PC-3 (cell line): ENCODE measurements around the gene MYL7. TPM values are rescaled to one million over a fixed set of nuclear protein-coding genes. Genes with fewer than 3 reads are reported as not detected.

Experiments used
- ATAC-seq: fragments of 200-7000 bp; cut with Tn5 transposase; 2 replicates; pipeline ENCODE4 v1.9.1; 2020; ENCODE audit warnings: mild to moderate bottlenecking, moderate library complexity
- BruUV-seq: library from RNA; stranded (reverse); fragments of 400-500 nt; replicated peaks from 2 replicates; lab custom pipeline; 2021; lab: Mats Ljungman, UMichigan
- CTCF ChIA-PET: fragments of 300-600 bp; sonication (Branson Sonifier 250); formaldehyde crosslinking; loops from one replicate; lab custom pipeline; 2022; ENCODE audit warnings: antibody characterized with exemption; lab: Charles Lee
- POLR2A ChIA-PET: fragments of 300-600 bp; sonication (Branson Sonifier 250); formaldehyde crosslinking; loops from one replicate; lab custom pipeline; 2022; ENCODE audit warnings: antibody characterized with exemption; ENCODE audit not compliant: unreplicated experiment; lab: Charles Lee
- DNase-seq: peaks from one replicate; pipeline ENCODE4 v3.0.0-alpha.2; 2015
- H2AFZ ChIP-seq: fragments of 300-600 bp; sonication (generic); 2 replicates; pipeline ENCODE4 v1.6.0; 2016; ENCODE audit warnings: antibody characterized with exemption, low read length
- H3F3A ChIP-seq: fragments of 300-600 bp; sonication (generic); one replicate; pipeline ENCODE4 v1.6.0; 2017; ENCODE audit warnings: antibody characterized with exemption, low read length, control low read depth, mild to moderate bottlenecking; ENCODE audit not compliant: unreplicated experiment
- H3K27ac ChIP-seq: fragments of 300-600 bp; sonication (generic); 2 replicates; pipeline ENCODE4 v1.5.1; 2016; ENCODE audit warnings: mild to moderate bottlenecking, low read length
- H3K27me3 ChIP-seq: fragments of 300-600 bp; sonication (generic); 2 replicates; pipeline ENCODE4 v1.6.1; 2016; ENCODE audit warnings: low read length, mixed read lengths
- H3K36me3 ChIP-seq: fragments of 300-600 bp; sonication (generic); 2 replicates; pipeline ENCODE4 v1.6.1; 2016; ENCODE audit warnings: low read depth, mixed run types, low read length, mixed read lengths
- H3K4me1 ChIP-seq: fragments of 300-600 bp; sonication (generic); 2 replicates; pipeline ENCODE4 v1.5.1; 2016; ENCODE audit warnings: low read length; ENCODE audit not compliant: insufficient read depth
- H3K4me2 ChIP-seq: fragments of 300-600 bp; sonication (generic); 2 replicates; pipeline ENCODE4 v1.6.0; 2016; ENCODE audit warnings: low read length
- H3K4me3 ChIP-seq: fragments of 300-600 bp; sonication (generic); 2 replicates; pipeline ENCODE4 v1.5.1; 2016; ENCODE audit warnings: mild to moderate bottlenecking, low read length, mixed read lengths
- H3K79me2 ChIP-seq: fragments of 300-600 bp; sonication (generic); 2 replicates; pipeline ENCODE4 v1.6.1; 2017; ENCODE audit warnings: low read length, mixed read lengths
- H3K9ac ChIP-seq: fragments of 300-600 bp; sonication (generic); 2 replicates; pipeline ENCODE4 v1.6.0; 2016; ENCODE audit warnings: mild to moderate bottlenecking, low read length
- H3K9me2 ChIP-seq: fragments of 300-600 bp; sonication (generic); replicated peaks from 2 replicates; pipeline ENCODE4 v1.6.1; 2016; ENCODE audit warnings: mixed run types, low read length, mixed read lengths
- H3K9me3 ChIP-seq: fragments of 300-600 bp; sonication (generic); 2 replicates; pipeline ENCODE4 v1.6.1; 2016; ENCODE audit warnings: low read length, mixed read lengths
- H4K20me1 ChIP-seq: fragments of 300-600 bp; sonication (generic); 2 replicates; pipeline ENCODE4 v1.6.1; 2016; ENCODE audit warnings: low read length, mixed read lengths
- CTCF ChIP-seq: fragments of 300-600 bp; sonication (generic); conservative IDR thresholded peaks from 2 replicates; pipeline ENCODE4 v1.5.1; 2017; ENCODE audit warnings: antibody characterized with exemption, low read depth, mild to moderate bottlenecking, low read length
- EZH2 ChIP-seq: fragments of 300-600 bp; sonication (generic); IDR thresholded peaks from one replicate; pipeline ENCODE4 v1.6.1; 2017; ENCODE audit warnings: antibody characterized with exemption, mild to moderate bottlenecking, low read length; ENCODE audit not compliant: unreplicated experiment
- EZH2phosphoT487 ChIP-seq: fragments of 300-600 bp; sonication (generic); IDR thresholded peaks from 2 replicates; pipeline ENCODE4 v1.6.1; 2018; ENCODE audit warnings: mild to moderate bottlenecking, antibody characterized with exemption, low read length, borderline replicate concordance
- intact Hi-C: fragments of 100-400 bp; cut with micrococcal nuclease; formaldehyde crosslinking; loops from 2 replicates; pipeline ENCODE4 v1.9.0; 2023
- total RNA-seq: library from RNA; depleted of rRNA; stranded (reverse); fragments of >200 nt; gene quantifications from 2 replicates; pipeline ENCODE4 v1.2.3, GENCODE V29; 2014

The MYL7 gene
- total RNA-seq, 1 experiment from 2014 or later = not detected

DNA sequence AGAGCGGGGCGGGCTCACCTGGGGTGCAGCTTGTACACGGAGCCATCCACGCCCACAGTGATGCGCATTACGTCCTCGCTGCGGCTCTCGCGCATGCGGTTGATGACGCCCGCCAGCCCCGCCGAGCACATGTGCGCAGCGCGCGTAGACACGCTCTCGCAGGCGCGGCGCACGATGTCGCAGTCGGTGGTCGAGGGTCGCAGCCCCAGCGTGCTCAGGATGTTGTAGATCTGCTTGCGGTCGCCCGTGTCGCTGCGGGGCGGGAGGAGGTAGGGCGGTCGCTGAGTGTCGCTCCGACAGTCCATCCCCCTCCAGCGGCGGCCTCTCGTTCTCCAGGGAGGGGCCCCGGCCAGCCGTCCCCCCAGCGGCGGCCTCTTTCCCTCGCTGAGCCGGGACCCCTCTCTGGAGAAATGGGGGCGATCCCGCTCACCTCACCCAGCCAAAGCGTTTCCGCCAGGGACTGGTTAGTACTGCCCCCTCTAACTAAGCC, 4.4 kb upstream of the MYL7 start:
- no peaks in the 10 kb centered on the region for H3K27me3 ChIP-seq
- H3K4me2 ChIP-seq = no peak overlapping the region
- no peaks in the 10 kb centered on the region for H3K9me2 ChIP-seq
- H3K36me3 ChIP-seq = no peaks in the 10 kb centered on the region
- DNase-seq = no peak
- H2AFZ ChIP-seq = no peak overlapping the region
- ChIA-PET POLR2A (no interaction called here), CTCF (no interaction called here)
- no peak overlapping the region for H3K27ac ChIP-seq
- H3K4me1 ChIP-seq = no peaks in the 10 kb centered on the region
- no TSS peak for BruUV-seq
- TF ChIP-seq CTCF (no peak), EZH2 (no peak), EZH2phosphoT487 (no peak)
- no peaks in the 10 kb centered on the region for H3F3A ChIP-seq
- H3K4me3 ChIP-seq = no peak overlapping the region
- H4K20me1 ChIP-seq = no peaks in the 10 kb centered on the region
- H3K9me3 ChIP-seq = no peaks in the 10 kb centered on the region
- no peak for ATAC-seq
- no peak overlapping the region for H3K9ac ChIP-seq
- intact Hi-C loops = no loop called here
- H3K79me2 ChIP-seq = no peaks in the 10 kb centered on the region

GRCh38 chr7:44144968-44145478, 3.9 kb upstream of the MYL7 start:
- BruUV-seq = no TSS peak
- Histone ChIP-seq H3K36me3 (no peaks in the 10 kb centered on the region), H3F3A (no peaks in the 10 kb centered on the region), H3K4me1 (no peaks in the 10 kb centered on the region), H2AFZ (no peak overlapping the region), H3K4me2 (no peak overlapping the region), H3K9ac (no peak overlapping the region), H3K9me3 (no peaks in the 10 kb centered on the region), H3K79me2 (no peaks in the 10 kb centered on the region), H4K20me1 (no peaks in the 10 kb centered on the region), H3K4me3 (no peak overlapping the region), H3K27ac (no peak overlapping the region), H3K9me2 (no peaks in the 10 kb centered on the region), H3K27me3 (no peaks in the 10 kb centered on the region)
- no peak for ATAC-seq
- DNase-seq = no peak
- intact Hi-C loops = no loop called here
- ChIA-PET POLR2A (no interaction called here), CTCF (no interaction called here)
- TF ChIP-seq CTCF (no peak), EZH2phosphoT487 (no peak), EZH2 (no peak)

GRCh38 chr7:44144426-44144967, 3.4 kb upstream of the MYL7 start:
- intact Hi-C loops = no loop called here
- no peaks in the 10 kb centered on the region for H3K9me3 ChIP-seq
- ChIA-PET POLR2A (no interaction called here), CTCF (no interaction called here)
- no peaks in the 10 kb centered on the region for H3K9me2 ChIP-seq
- no peak overlapping the region for H2AFZ ChIP-seq
- H3K4me3 ChIP-seq = no peak overlapping the region
- no peaks in the 10 kb centered on the region for H3K27me3 ChIP-seq
- no peak overlapping the region for H3K9ac ChIP-seq
- H3F3A ChIP-seq = no peaks in the 10 kb centered on the region
- TF ChIP-seq EZH2phosphoT487 (no peak), EZH2 (no peak), CTCF (no peak)
- no peaks in the 10 kb centered on the region for H3K4me1 ChIP-seq
- no TSS peak for BruUV-seq
- H3K79me2 ChIP-seq = no peaks in the 10 kb centered on the region
- H3K27ac ChIP-seq = no peak overlapping the region
- no peaks in the 10 kb centered on the region for H3K36me3 ChIP-seq
- DNase-seq = no peak
- no peak for ATAC-seq
- no peak overlapping the region for H3K4me2 ChIP-seq
- H4K20me1 ChIP-seq = no peaks in the 10 kb centered on the region
